Measurements from ENCODE around the gene VSIG10L. TPM values are rescaled to one million over a fixed set of nuclear protein-coding genes. Genes with fewer than 3 reads are reported as not detected.

Gene VSIG10L
- polyA plus RNA-seq, 1 experiment = 1.5 TPM

DNA sequence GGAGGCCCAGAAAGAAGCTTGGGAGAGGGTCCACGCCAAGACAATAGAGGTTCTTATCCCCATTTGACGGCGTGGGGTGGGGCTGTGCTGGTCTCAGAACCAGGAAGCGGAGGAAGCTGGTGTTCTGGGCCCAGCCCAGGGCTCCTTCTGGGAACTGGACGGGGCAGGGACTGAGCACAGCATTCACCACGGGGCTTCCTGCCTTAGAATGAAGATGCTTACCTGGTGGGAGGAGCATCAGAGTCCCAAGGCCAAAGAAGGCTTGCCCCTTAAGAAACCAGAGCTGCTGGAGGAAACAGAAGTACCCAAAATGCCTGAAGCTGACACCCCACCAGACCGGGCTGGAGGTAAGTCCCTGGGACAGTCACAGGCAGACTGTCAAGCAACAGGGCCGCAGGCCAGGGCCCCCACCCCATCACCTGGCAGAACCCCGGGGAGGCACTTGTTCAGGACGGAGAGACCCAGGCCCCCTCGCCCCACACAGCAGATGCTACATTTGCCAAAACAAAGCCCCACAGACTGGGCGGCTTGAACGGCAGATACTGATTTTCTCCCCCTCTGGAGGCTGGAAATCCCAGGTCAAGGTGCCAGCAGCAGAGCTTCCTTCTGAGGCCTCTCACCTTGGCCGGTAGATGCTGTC lies 48.2 kb downstream of the VSIG10L start:
- DNase-seq (ENCODE audit: low read depth) = no peak
- Histone ChIP-seq H3K36me3 (ENCODE audit: control insufficient read depth, insufficient read depth, low read length) (no peaks in the 10 kb centered on the region), H3K4me3 (ENCODE audit: low read depth, low read length) (no peak overlapping the region), H3K27me3 (ENCODE audit: control insufficient read depth, insufficient read depth, low read length) (no peaks in the 10 kb centered on the region)
- TF ChIP-seq CTCF (IDR thresholded peaks at IDR 0.05; ENCODE audit: insufficient read depth, low read depth, low read length) = no peak
- POLR2A ChIA-PET = no interaction called here
- CTCF ChIA-PET = interaction anchor here (0.6 kb wide), 1 partner anchor 9 kb away, joined by 3 read pairs; no protein-coding TSS in a partner anchor

- ChIA-PET CTCF (no interaction called here), POLR2A (no interaction called here)
- no peaks in the 10 kb centered on the region for H3K27me3 ChIP-seq (ENCODE audit: control insufficient read depth, insufficient read depth, low read length)
- no peak overlapping the region for H3K4me3 ChIP-seq (ENCODE audit: low read depth, low read length)
- TF ChIP-seq CTCF (IDR thresholded peaks at IDR 0.05; ENCODE audit: insufficient read depth, low read depth, low read length) = no peak
- H3K36me3 ChIP-seq (ENCODE audit: control insufficient read depth, insufficient read depth, low read length) = no peaks in the 10 kb centered on the region
- DNase-seq (ENCODE audit: low read depth) = no peak
Measured at GRCh38 chr19:51292971-51293370, 49.0 kb downstream of the VSIG10L start.

DNA sequence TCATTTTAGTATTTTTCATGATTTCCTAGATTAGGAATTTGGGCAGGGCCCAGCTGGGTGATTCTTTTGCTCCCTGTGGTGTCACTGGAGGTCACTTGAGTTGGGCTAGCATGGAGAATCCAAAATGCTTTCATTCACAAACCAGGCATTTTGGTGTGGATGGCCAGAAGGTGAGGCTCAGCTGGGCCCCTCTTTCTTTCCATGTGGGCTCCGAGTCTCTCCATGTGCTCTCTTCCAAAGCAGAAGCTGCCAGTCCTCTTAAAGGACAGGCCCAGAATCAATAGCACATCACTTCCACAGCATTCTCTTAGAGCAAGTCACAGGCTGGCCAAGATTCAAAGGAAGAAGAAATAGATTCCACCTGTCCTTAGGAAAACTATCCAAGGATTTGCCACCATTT lies 52.3 kb downstream of the VSIG10L start:
- no peaks in the 10 kb centered on the region for H3K36me3 ChIP-seq (ENCODE audit: control insufficient read depth, insufficient read depth, low read length)
- TF ChIP-seq CTCF (IDR thresholded peaks at IDR 0.05; ENCODE audit: insufficient read depth, low read depth, low read length) = no peak
- no peaks in the 10 kb centered on the region for H3K27me3 ChIP-seq (ENCODE audit: control insufficient read depth, insufficient read depth, low read length)
- no peak for DNase-seq (ENCODE audit: low read depth)
- ChIA-PET POLR2A (no interaction called here), CTCF (no interaction called here)
- no peak overlapping the region for H3K4me3 ChIP-seq (ENCODE audit: low read depth, low read length)

DNA sequence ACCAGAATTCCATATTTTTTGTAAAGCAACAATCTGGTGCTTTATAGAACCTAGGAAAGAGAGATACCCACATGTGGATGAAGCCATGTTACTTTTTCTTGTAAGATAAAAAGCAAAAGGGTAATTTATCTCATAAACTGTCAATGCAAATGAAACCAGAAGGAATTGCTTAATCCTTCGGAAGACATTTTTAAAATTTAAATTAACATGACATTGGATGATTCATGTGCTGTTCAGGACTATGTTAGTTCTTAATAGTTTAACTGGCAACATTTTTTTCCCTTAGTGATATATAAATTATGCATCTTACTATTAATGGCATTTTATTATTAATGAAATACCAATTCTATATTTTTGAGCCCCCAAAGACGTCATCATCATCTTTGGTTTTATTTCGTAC lies 56.3 kb downstream of the VSIG10L start:
- no peaks in the 10 kb centered on the region for H3K36me3 ChIP-seq (ENCODE audit: control insufficient read depth, insufficient read depth, low read length)
- H3K27me3 ChIP-seq (ENCODE audit: control insufficient read depth, insufficient read depth, low read length) = no peaks in the 10 kb centered on the region
- CTCF ChIA-PET = no interaction called here
- no peak for DNase-seq (ENCODE audit: low read depth)
- POLR2A ChIA-PET = no interaction called here
- no peak for TF ChIP-seq CTCF (IDR thresholded peaks at IDR 0.05; ENCODE audit: insufficient read depth, low read depth, low read length)
- H3K4me3 ChIP-seq (ENCODE audit: low read depth, low read length) = no peak overlapping the region

- no peak for TF ChIP-seq CTCF (IDR thresholded peaks at IDR 0.05; ENCODE audit: insufficient read depth, low read depth, low read length)
- Histone ChIP-seq H3K36me3 (ENCODE audit: control insufficient read depth, insufficient read depth, low read length) (no peaks in the 10 kb centered on the region), H3K4me3 (ENCODE audit: low read depth, low read length) (no peak overlapping the region), H3K27me3 (ENCODE audit: control insufficient read depth, insufficient read depth, low read length) (no peaks in the 10 kb centered on the region)
- ChIA-PET POLR2A (no interaction called here), CTCF (no interaction called here)
- no peak for DNase-seq (ENCODE audit: low read depth)
Measured at GRCh38 chr19:51282335-51282734, 59.6 kb downstream of the VSIG10L start.

Other genes with a start within 250 kb of the VSIG10L start
- gene CTU1, start 233.7 kb downstream of the VSIG10L start, polyA plus RNA-seq (2011; rRNA removed) = 2.3 and 3.3 TPM in 2 replicates
- not detected in 2 replicates for gene SIGLEC9, start 217.2 kb downstream of the VSIG10L start, polyA plus RNA-seq (2011; rRNA removed)
- gene SIGLEC7, start 199.8 kb downstream of the VSIG10L start, polyA plus RNA-seq (2011; rRNA removed) = not detected in 2 replicates
- not detected in 2 replicates for gene CD33, start 117.1 kb downstream of the VSIG10L start, polyA plus RNA-seq (2011; rRNA removed)
- gene SIGLECL1, start 91.1 kb downstream of the VSIG10L start, polyA plus RNA-seq (2011; rRNA removed) = not detected in 2 replicates
- not detected in 2 replicates for gene IGLON5, start 30.5 kb downstream of the VSIG10L start, polyA plus RNA-seq (2011; rRNA removed)
- gene ETFB, start 24.2 kb upstream of the VSIG10L start, polyA plus RNA-seq (2011; rRNA removed) = 92.8 and 149 TPM in 2 replicates
- gene CLDND2, start 26.9 kb upstream of the VSIG10L start, polyA plus RNA-seq (2011; rRNA removed) = 0.12 TPM in 1 of 2 replicates, not detected in the other
- gene NKG7, start 30.5 kb upstream of the VSIG10L start, polyA plus RNA-seq (2011; rRNA removed) = not detected in 2 replicates
- gene LIM2, start 45.8 kb upstream of the VSIG10L start, polyA plus RNA-seq (2011; rRNA removed) = not detected in 2 replicates
- not detected in 2 replicates for gene C19orf84, start 48.5 kb upstream of the VSIG10L start, polyA plus RNA-seq (2011; rRNA removed)
- not detected in 2 replicates for gene SIGLEC10, start 75.5 kb upstream of the VSIG10L start, polyA plus RNA-seq (2011; rRNA removed)
- not detected in 2 replicates for gene SIGLEC8, start 116.3 kb upstream of the VSIG10L start, polyA plus RNA-seq (2011; rRNA removed)
- not detected in 2 replicates for gene CEACAM18, start 136.4 kb upstream of the VSIG10L start, polyA plus RNA-seq (2011; rRNA removed)
- not detected in 2 replicates for gene SIGLEC12, start 159.7 kb upstream of the VSIG10L start, polyA plus RNA-seq (2011; rRNA removed)
- not detected in 2 replicates for gene SIGLEC6, start 189.5 kb upstream of the VSIG10L start, polyA plus RNA-seq (2011; rRNA removed)
- 6.3 and 8.5 TPM in 2 replicates for gene ZNF175, start 229.1 kb upstream of the VSIG10L start, polyA plus RNA-seq (2011; rRNA removed)